Mesenchymal stem cell (in vitro differentiated cells and primary cell): Measurements from ENCODE around the gene PPP6R3.

Experiments
- DNase-seq: peaks from one replicate; pipeline ENCODE4 v3.0.0-alpha.2; 2013
- H2AFZ ChIP-seq: one replicate; pipeline ENCODE4 v1.6.1; 2013; ENCODE audit warnings: low read depth, mild to moderate bottlenecking, control low read depth, inconsistent platforms, low read length, moderate library complexity
- H2AK5ac ChIP-seq: 2 replicates; pipeline ENCODE4 v1.6.1; 2013; ENCODE audit warnings: low read length, moderate library complexity, mild to moderate bottlenecking, inconsistent platforms; ENCODE audit not compliant: severe bottlenecking
- H2BK120ac ChIP-seq: one replicate; pipeline ENCODE4 v1.6.1; 2013; ENCODE audit warnings: low read depth, mild to moderate bottlenecking, inconsistent platforms, low read length, moderate library complexity
- H2BK12ac ChIP-seq, 2 experiments: one replicate each; pipeline ENCODE4 v1.6.1; 2013; ENCODE audit warnings: inconsistent platforms in 2 of 2, low read length in 2 of 2, mild to moderate bottlenecking in 2 of 2, moderate library complexity in 2 of 2, control low read depth in 1 of 2
- H2BK15ac ChIP-seq: one replicate; pipeline ENCODE4 v1.6.1; 2013; ENCODE audit warnings: mild to moderate bottlenecking, low read depth, inconsistent platforms; ENCODE audit not compliant: poor library complexity, severe bottlenecking
- H2BK5ac ChIP-seq: 2 replicates; pipeline ENCODE4 v1.6.1; 2013; ENCODE audit warnings: low read depth, mild to moderate bottlenecking, low read length, control low read depth, inconsistent platforms; ENCODE audit not compliant: poor library complexity, severe bottlenecking
- H3K14ac ChIP-seq, 2 experiments: one replicate each; pipeline ENCODE4 v1.6.1; 2013; ENCODE audit warnings: inconsistent platforms in 2 of 2, low read length in 2 of 2, control low read depth in 1 of 2, mild to moderate bottlenecking in 1 of 2, moderate library complexity in 1 of 2
- H3K18ac ChIP-seq, 2 experiments: one replicate each; pipeline ENCODE4 v1.6.1; 2013; ENCODE audit warnings: inconsistent platforms in 2 of 2, low read length in 2 of 2, control low read depth in 1 of 2, low read depth in 1 of 2, mild to moderate bottlenecking in 1 of 2
- H3K23ac ChIP-seq, 2 experiments: one replicate each; pipeline ENCODE4 v1.6.1; 2013; ENCODE audit warnings: inconsistent platforms in 2 of 2, low read length in 2 of 2, mild to moderate bottlenecking in 2 of 2, moderate library complexity in 2 of 2, control low read depth in 1 of 2
- H3K27ac ChIP-seq: 2 replicates; pipeline ENCODE4 v1.5.1; 2013; ENCODE audit warnings: mild to moderate bottlenecking, moderate library complexity, low read length, control low read depth, inconsistent platforms; ENCODE audit not compliant: poor library complexity, severe bottlenecking
- H3K27me3 ChIP-seq, 2 experiments: 2 replicates each; pipeline versions ENCODE4 v1.6.1 to v1.7.0; 2013; ENCODE audit warnings: low read length in 2 of 2, mild to moderate bottlenecking in 2 of 2, moderate library complexity in 2 of 2, control low read depth in 1 of 2, inconsistent platforms in 1 of 2; ENCODE audit not compliant: control insufficient read depth in 1 of 2, insufficient read depth in 1 of 2
- H3K36me3 ChIP-seq, 2 experiments: 2 replicates each; pipeline versions ENCODE4 v1.6.1 to v1.7.0; 2013; ENCODE audit warnings: low read length in 2 of 2, control low read depth in 1 of 2, inconsistent platforms in 1 of 2, low read depth in 1 of 2, mild to moderate bottlenecking in 1 of 2; ENCODE audit not compliant: insufficient read depth in 2 of 2, control insufficient read depth in 1 of 2
- H3K4ac ChIP-seq, 2 experiments: one replicate each; pipeline ENCODE4 v1.6.1; 2013; ENCODE audit warnings: inconsistent platforms in 2 of 2, low read length in 2 of 2, mild to moderate bottlenecking in 2 of 2, moderate library complexity in 2 of 2, control low read depth in 1 of 2, low read depth in 1 of 2
- H3K4me1 ChIP-seq: 2 replicates; pipeline ENCODE4 v1.6.1; 2013; ENCODE audit warnings: low read depth, low read length, control low read depth; ENCODE audit not compliant: control insufficient read depth, insufficient read depth
- H3K4me2 ChIP-seq: 2 replicates; pipeline ENCODE4 v1.6.1; 2013; ENCODE audit warnings: low read length, mild to moderate bottlenecking, inconsistent platforms; ENCODE audit not compliant: poor library complexity, severe bottlenecking
- H3K4me3 ChIP-seq, 2 experiments: 2 replicates each; pipeline versions ENCODE4 v1.5.1 to v1.7.0; 2013; ENCODE audit warnings: low read length in 2 of 2, mild to moderate bottlenecking in 2 of 2, control low read depth in 1 of 2, low read depth in 1 of 2; ENCODE audit not compliant: insufficient read depth in 1 of 2
- H3K79me1 ChIP-seq: replicated peaks from 2 replicates; pipeline ENCODE4 v1.6.1; 2013; ENCODE audit warnings: mild to moderate bottlenecking, control low read depth, low read length, inconsistent platforms; ENCODE audit not compliant: poor library complexity, severe bottlenecking
- H3K9ac ChIP-seq: 2 replicates; pipeline ENCODE4 v1.7.0; 2013; ENCODE audit warnings: mild to moderate bottlenecking, low read length, moderate library complexity
- H3K9me3 ChIP-seq: 2 replicates; pipeline ENCODE4 v1.7.0; 2013; ENCODE audit warnings: mild to moderate bottlenecking, low read length; ENCODE audit not compliant: control insufficient read depth
- H4K8ac ChIP-seq: one replicate; pipeline ENCODE4 v1.6.1; 2013; ENCODE audit warnings: inconsistent platforms, mild to moderate bottlenecking, low read length, moderate library complexity
- H4K91ac ChIP-seq: one replicate; pipeline ENCODE4 v1.6.1; 2013; ENCODE audit warnings: mild to moderate bottlenecking, low read length, inconsistent platforms
- whole genome bisulfite sequencing: methylation state at CpG from one replicate; pipeline ENCODE4 v1.1.7; 2013; ENCODE audit warnings: mixed read lengths; 5-methylcytosine and 5-hydroxymethylcytosine counted together

Gene PPP6R3

GRCh38 chr11:68564261-68564660 lies 103.7 kb downstream of the PPP6R3 start:
- no peak overlapping the region for H2BK5ac ChIP-seq
- no peak overlapping the region for H3K4ac ChIP-seq
- H3K9ac ChIP-seq: no peak overlapping the region
- H3K9me3 ChIP-seq: no peaks in the 10 kb centered on the region
- no peak overlapping the region for H3K27ac ChIP-seq
- peaks cover 21% of the 10 kb centered on the region for H3K79me1 ChIP-seq
- H3K4me2 ChIP-seq: no peak overlapping the region
- H3K23ac ChIP-seq: no peak overlapping the region
- H4K8ac ChIP-seq: no peak overlapping the region
- H3K27me3 ChIP-seq: no peaks in the 10 kb centered on the region
- H3K36me3 ChIP-seq: peaks cover 23 to 88% of the 10 kb centered on the region in 2 experiments
- peaks cover 2% of the 10 kb centered on the region for H3K4me1 ChIP-seq
- H3K18ac ChIP-seq: no peak overlapping the region
- no peak overlapping the region for H2BK120ac ChIP-seq
- H3K14ac ChIP-seq: no peak overlapping the region
- H2AFZ ChIP-seq: no peak overlapping the region
- H2AK5ac ChIP-seq: no peak overlapping the region
- H2BK12ac ChIP-seq: no peak overlapping the region
- DNase-seq: no peak
- no peak overlapping the region for H4K91ac ChIP-seq
- H3K4me3 ChIP-seq: no peak overlapping the region
- no peak overlapping the region for H2BK15ac ChIP-seq
- 100% methylated on average over 3 of the region's 3 CpGs for WGBS

- Histone ChIP-seq H3K4me2 (no peak overlapping the region), H3K79me1 (peaks cover 20% of the 10 kb centered on the region), H3K27me3 (no peaks in the 10 kb centered on the region), H3K27ac (no peak overlapping the region), H2BK12ac (no peak overlapping the region), H4K91ac (no peak overlapping the region), H3K9me3 (no peaks in the 10 kb centered on the region), H3K18ac (no peak overlapping the region), H3K4me3 (no peak overlapping the region), H3K23ac (no peak overlapping the region), H3K36me3 (peaks cover 20 to 94% of the 10 kb centered on the region in 2 experiments), H2BK120ac (no peak overlapping the region), H3K14ac (no peak overlapping the region), H2BK15ac (no peak overlapping the region), H4K8ac (no peak overlapping the region), H2AK5ac (no peak overlapping the region), H2AFZ (no peak overlapping the region), H3K4me1 (peaks cover 2% of the 10 kb centered on the region), H3K9ac (no peak overlapping the region), H2BK5ac (no peak overlapping the region), H3K4ac (no peak overlapping the region)
- no peak for DNase-seq
- 97% methylated on average over 5 of the region's 5 CpGs for WGBS
Measured at GRCh38 chr11:68565768-68566167, 105.2 kb downstream of the PPP6R3 start.

- 100% methylated on average over 3 of the region's 3 CpGs for WGBS
- Histone ChIP-seq H2BK12ac (no peak overlapping the region), H2BK15ac (no peak overlapping the region)
Measured at GRCh38 chr11:68567553-68567952, 107.0 kb downstream of the PPP6R3 start.

GRCh38 chr11:68569357-68569756 lies 108.8 kb downstream of the PPP6R3 start:
- no CpG with 5 or more reads among the region's 1 CpG for WGBS
- no peak for DNase-seq
- Histone ChIP-seq H3K18ac (no peak overlapping the region), H2AFZ (no peak overlapping the region), H3K4me2 (no peak overlapping the region), H2BK12ac (no peak overlapping the region), H3K27ac (no peak overlapping the region), H3K14ac (no peak overlapping the region), H3K27me3 (no peaks in the 10 kb centered on the region), H2BK15ac (no peak overlapping the region), H3K36me3 (peaks cover 30 to 92% of the 10 kb centered on the region in 2 experiments), H2BK5ac (no peak overlapping the region), H4K91ac (no peak overlapping the region), H3K9ac (no peak overlapping the region), H3K9me3 (no peaks in the 10 kb centered on the region), H4K8ac (no peak overlapping the region), H2BK120ac (no peak overlapping the region), H3K4me3 (no peak overlapping the region), H3K79me1 (peaks cover 27% of the 10 kb centered on the region), H3K4ac (no peak overlapping the region), H3K23ac (no peak overlapping the region), H3K4me1 (peaks cover under 1% of the 10 kb centered on the region), H2AK5ac (no peak overlapping the region)

More at GRCh38 chr11:68567553-68567952, 107.0 kb downstream of the PPP6R3 start:
- Histone ChIP-seq H3K4me1 (peaks cover 2% of the 10 kb centered on the region), H2AK5ac (no peak overlapping the region), H3K27me3 (no peaks in the 10 kb centered on the region), H3K27ac (no peak overlapping the region), H3K79me1 (peaks cover 26% of the 10 kb centered on the region), H4K91ac (no peak overlapping the region), H3K23ac (no peak overlapping the region), H2BK120ac (no peak overlapping the region), H3K4me3 (no peak overlapping the region), H3K36me3 (peaks cover 26 to 97% of the 10 kb centered on the region in 2 experiments), H3K4ac (no peak overlapping the region), H4K8ac (no peak overlapping the region), H3K9ac (no peak overlapping the region), H3K18ac (no peak overlapping the region), H3K14ac (no peak overlapping the region), H2BK5ac (no peak overlapping the region), H3K9me3 (no peaks in the 10 kb centered on the region), H3K4me2 (no peak overlapping the region), H2AFZ (no peak overlapping the region)
- DNase-seq: no peak
